ENCODE data around the gene FNIP2. TPM values are rescaled to one million over a fixed set of nuclear protein-coding genes. Genes with fewer than 3 reads are reported as not detected.

Gene FNIP2
- total and polyA plus RNA-seq, 10 of the 15 experiments (the other 5 are each of a cell fraction or from before 2014, with no cell fraction given): 0.03 to 0.38 (median 0.15) TPM

DNA sequence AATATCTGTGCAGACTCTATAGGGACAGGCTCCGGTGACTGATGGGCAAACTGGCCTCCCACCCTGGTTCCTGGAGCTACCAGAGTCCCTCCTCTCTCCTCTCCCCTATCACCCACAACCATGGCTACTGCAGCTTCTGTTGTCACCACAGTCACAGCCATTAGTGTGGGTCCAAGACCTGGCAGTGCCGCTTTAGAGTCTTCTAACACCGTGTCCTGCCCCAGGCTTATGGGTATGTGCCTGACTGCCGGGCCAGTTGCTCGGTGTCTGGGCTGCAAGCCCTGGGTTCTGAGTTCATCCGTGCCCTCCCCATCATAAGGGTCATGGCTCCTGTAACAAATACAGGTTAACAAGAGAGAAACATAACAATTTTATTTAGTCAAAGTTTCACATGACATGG, 85.4 kb downstream of the FNIP2 start:
- RAD21 ChIA-PET (ENCODE audit: unreplicated experiment): interaction anchor here (0.8 to 6.0 kb wide), 4 partner anchors 8 to 323 kb away, joined by 3 to 51 read pairs (median 21); no protein-coding TSS in a partner anchor
- CTCF ChIA-PET: interaction anchor here (0.7 to 11.4 kb wide), 7 partner anchors 9 to 347 kb away, joined by 3 to 153 read pairs (median 4); no protein-coding TSS in a partner anchor
- TF ChIP-seq, protein P1, sequence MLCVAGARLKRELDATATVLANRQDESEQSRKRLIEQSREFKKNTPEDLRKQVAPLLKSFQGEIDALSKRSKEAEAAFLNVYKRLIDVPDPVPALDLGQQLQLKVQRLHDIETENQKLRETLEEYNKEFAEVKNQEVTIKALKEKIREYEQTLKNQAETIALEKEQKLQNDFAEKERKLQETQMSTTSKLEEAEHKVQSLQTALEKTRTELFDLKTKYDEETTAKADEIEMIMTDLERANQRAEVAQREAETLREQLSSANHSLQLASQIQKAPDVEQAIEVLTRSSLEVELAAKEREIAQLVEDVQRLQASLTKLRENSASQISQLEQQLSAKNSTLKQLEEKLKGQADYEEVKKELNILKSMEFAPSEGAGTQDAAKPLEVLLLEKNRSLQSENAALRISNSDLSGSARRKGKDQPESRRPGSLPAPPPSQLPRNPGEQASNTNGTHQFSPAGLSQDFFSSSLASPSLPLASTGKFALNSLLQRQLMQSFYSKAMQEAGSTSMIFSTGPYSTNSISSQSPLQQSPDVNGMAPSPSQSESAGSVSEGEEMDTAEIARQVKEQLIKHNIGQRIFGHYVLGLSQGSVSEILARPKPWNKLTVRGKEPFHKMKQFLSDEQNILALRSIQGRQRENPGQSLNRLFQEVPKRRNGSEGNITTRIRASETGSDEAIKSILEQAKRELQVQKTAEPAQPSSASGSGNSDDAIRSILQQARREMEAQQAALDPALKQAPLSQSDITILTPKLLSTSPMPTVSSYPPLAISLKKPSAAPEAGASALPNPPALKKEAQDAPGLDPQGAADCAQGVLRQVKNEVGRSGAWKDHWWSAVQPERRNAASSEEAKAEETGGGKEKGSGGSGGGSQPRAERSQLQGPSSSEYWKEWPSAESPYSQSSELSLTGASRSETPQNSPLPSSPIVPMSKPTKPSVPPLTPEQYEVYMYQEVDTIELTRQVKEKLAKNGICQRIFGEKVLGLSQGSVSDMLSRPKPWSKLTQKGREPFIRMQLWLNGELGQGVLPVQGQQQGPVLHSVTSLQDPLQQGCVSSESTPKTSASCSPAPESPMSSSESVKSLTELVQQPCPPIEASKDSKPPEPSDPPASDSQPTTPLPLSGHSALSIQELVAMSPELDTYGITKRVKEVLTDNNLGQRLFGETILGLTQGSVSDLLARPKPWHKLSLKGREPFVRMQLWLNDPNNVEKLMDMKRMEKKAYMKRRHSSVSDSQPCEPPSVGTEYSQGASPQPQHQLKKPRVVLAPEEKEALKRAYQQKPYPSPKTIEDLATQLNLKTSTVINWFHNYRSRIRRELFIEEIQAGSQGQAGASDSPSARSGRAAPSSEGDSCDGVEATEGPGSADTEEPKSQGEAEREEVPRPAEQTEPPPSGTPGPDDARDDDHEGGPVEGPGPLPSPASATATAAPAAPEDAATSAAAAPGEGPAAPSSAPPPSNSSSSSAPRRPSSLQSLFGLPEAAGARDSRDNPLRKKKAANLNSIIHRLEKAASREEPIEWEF (IDR thresholded peaks at IDR 0.05; ENCODE audit: insufficient replicate concordance, low read depth, low read length): no peak
- TF ChIP-seq SMAD5 (IDR thresholded peaks at IDR 0.05; ENCODE audit: low read depth) (no peak), WRNIP1 (IDR thresholded peaks at IDR 0.05; ENCODE audit: borderline replicate concordance, low read depth, low read length) (no peak), ZNF207 (IDR thresholded peaks at IDR 0.05; ENCODE audit: borderline replicate concordance) (no peak), NFYB (IDR thresholded peaks at IDR 0.05; ENCODE audit: insufficient read depth, low read depth, low read length) (no peak)
- 64% methylated on average over 6 of the region's 6 CpGs for WGBS (ENCODE audit: insufficient coverage, insufficient replicate concordance, low lambda C conversion rate, missing lambda C conversion rate)
- H3K9ac ChIP-seq (ENCODE audit: control insufficient read depth, insufficient read depth, low read length): no peak overlapping the region
- H3K36me3 ChIP-seq (ENCODE audit: control insufficient read depth in 2 of 2, insufficient read depth in 2 of 2, low read length in 1 of 2): no peaks in the 10 kb centered on the region
- in situ Hi-C loops (cut with MboI): no loop called here
- H3K9me3 ChIP-seq (replicated peaks; ENCODE audit: control insufficient read depth, insufficient read depth, low read length): no peaks in the 10 kb centered on the region
- BruUV-seq (replicated peaks): no TSS peak
- intact Hi-C loops (cut with micrococcal nuclease; ENCODE audit: unreplicated experiment): no loop called here
- H3K27me3 ChIP-seq (replicated peaks in 1 of 2; ENCODE audit: control insufficient read depth in 2 of 2, insufficient read depth in 2 of 2, low read length in 1 of 2): no peaks in the 10 kb centered on the region
- DNase-seq (ENCODE audit: low read depth, low spot score): no peak
- no peak for FAIRE-seq
- H3K4me3 ChIP-seq: no peak overlapping the region
- no peak overlapping the region for H2AFZ ChIP-seq (ENCODE audit: control insufficient read depth, low read depth, low read length)
- H3K4me1 ChIP-seq (ENCODE audit: control insufficient read depth, insufficient read depth, low read length): no peaks in the 10 kb centered on the region
- no peak for ATAC-seq
- no peaks in the 10 kb centered on the region for H4K20me1 ChIP-seq (ENCODE audit: control insufficient read depth, insufficient read depth)
- no peak overlapping the region for H3K27ac ChIP-seq (ENCODE audit: control insufficient read depth, insufficient read depth)
- no peak overlapping the region for H3K4me2 ChIP-seq (ENCODE audit: control insufficient read depth, insufficient read depth)
- H3K79me2 ChIP-seq (ENCODE audit: control insufficient read depth, insufficient read depth, low read length): no peaks in the 10 kb centered on the region
- SMC1A ChIA-PET (ENCODE audit: uncharacterized antibody, unreplicated experiment): interaction anchor here (0.5 to 1.6 kb wide), 7 partner anchors 8 to 494 kb away, joined by 3 to 4 read pairs (median 3); no protein-coding TSS in a partner anchor
- POLR2A ChIA-PET: no interaction called here

All from GM12878 (cell line).